ENCODE results near the gene GLIPR2.
"Not testable (repeated sequence)": the region's sequence is repeated elsewhere in the genome, so short reads cannot be mapped to it uniquely, and the experiment has no call there.

GLIPR2 gene

DNA sequence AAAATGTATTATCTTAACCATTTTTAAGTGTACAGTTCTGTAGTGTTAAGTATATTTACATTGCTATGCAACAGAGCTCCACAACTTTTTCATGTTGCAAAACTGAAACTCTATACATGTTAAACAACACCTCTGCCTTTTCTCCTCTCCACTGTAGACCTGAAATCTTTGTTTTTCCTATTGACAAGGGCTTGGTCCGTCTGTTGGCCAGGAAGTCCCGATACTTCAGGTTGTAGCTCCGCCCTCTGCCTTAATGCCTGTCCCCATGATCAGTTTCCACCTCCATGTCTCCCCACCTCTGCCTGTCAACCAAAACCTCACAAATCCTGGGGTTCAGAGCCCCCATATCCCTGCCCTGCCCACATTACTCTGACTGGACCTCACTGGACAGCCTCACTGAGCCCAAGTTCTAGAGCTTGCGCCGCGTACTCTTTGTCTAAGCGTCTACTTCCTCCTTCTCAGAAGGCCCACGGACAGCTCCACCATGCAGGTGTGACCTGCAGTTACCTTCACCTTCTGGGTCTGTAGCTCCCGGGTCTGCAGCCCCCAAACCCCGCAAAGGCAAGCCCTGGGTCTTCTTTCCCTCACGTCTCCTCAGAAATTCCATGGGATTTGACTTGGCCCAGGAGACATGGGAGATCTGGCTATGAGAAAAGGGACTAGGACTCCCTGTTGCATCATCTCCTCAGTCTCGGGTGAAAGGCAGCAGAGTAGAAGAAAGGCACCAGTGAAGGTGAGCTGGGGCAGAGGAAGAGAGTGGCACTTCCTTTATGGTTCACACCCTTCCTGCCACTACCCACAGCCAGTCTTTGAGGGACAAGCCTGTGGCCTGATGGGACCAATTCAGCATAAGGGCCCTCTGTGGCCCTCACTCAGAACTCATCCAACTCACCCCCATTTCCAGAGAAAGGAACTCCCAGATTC is 8.0 kb downstream of the GLIPR2 start:
- DNase-seq (ENCODE audit: low read depth), result no peak

DNA sequence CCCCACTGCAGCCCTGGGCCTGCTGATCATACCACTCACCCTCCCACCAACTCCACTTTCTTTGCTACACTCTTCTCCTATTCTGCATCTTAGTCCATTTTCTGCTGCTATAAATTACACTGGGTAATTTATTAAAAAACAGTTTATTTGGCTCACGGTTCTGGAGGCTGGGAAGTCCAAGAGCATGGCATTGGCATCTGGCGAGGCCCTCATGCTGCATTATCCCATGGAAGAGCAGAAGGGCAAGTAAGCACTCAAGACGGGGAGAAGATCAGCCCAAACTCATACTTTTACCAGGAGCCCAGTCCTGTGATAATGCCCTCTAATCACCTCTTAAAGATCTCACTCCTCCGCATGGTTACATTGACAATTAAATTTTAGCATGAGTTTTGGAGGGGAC is 9.4 kb downstream of the GLIPR2 start:
- DNase-seq (ENCODE audit: low read depth), result no peak

DNA sequence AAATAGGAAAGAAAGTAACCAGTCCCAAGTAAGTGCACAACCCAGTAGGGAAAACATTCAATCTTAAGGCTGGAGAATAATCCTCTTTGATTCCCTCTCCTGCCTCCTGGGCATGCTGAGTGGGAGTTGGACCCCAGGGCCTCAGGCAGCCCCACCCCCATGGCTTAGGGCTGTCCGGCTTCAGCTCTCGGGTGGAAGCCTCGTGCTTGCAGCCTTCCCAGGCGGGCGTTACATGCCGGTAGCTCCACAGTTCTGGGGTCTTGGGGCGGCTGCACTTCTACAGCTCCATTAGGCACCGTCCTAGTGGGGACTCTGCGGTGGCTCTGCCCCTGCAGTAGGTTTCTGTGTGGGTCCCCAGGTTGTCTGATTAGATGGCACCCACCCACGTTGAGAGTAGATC is 10.1 kb downstream of the GLIPR2 start:
- no peak for DNase-seq (ENCODE audit: low read depth)

DNA sequence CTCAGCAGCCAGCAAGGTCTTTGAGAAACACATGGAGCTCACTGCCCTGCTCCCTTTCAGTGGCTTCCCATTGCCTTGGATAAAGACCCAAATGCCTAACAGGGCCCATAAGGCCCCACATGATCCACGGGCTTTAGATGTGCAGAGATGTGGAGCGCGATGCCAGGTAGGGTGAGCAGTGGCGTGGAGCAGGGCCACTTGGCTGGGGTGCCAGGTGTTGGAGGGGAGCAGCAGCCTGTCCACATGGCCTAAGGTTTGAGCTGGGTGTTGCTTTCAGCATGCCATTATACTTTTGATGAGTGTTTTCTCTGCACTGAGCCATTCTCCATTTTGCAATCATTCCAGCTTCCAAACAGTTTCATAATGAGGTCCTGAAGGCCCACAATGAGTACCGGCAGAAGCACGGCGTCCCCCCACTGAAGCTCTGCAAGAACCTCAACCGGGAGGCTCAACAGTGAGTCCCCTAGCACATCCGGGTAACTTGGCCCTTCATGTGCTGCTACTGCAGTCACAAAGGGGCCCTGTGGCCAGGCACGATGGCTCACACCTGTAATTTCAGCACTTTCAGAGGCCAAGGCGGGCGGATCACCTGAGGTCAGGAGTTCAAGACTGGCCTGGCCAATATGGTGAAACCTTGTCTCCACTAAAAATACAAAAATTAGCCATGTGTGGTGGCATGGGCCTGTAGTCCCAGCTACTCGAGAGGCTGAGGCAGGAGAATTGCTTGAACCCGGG is 11.1 kb downstream of the GLIPR2 start:
- DNase-seq (ENCODE audit: low read depth), result no peak

DNA sequence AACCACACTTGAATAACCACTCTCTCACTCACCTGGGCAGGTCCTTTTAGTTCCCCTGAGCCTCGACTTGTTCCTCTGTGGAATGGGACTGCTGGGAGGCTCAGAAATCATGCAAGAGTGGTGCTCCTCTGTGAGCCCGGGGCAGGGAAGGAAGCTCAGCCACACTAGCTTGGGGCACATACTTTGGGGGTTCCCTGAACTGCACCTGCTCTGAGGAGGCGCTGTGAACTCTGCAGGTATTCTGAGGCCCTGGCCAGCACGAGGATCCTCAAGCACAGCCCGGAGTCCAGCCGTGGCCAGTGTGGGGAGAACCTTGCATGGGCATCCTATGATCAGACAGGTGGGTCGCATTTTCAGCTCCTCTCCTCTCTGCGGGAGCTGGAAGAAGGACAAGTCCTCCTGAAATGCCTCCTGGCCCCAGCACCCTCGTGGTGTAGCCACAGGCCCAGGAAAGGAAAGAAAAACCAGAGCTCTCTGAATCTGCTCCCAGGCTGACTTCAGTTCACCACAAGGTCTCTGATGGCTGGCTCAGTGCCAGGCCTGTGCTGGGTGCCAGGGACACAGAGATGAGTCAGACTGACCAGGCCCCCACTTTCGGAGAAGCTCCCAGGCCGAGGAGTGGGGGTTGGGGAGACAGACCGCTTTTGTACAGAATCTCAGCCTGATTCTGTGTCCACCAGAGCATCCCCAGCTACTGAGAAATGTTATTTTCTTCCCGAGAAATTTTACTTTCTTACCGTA is 11.9 kb downstream of the GLIPR2 start:
- peak; percentile 68 for DNase-seq (ENCODE audit: low read depth)

DNA sequence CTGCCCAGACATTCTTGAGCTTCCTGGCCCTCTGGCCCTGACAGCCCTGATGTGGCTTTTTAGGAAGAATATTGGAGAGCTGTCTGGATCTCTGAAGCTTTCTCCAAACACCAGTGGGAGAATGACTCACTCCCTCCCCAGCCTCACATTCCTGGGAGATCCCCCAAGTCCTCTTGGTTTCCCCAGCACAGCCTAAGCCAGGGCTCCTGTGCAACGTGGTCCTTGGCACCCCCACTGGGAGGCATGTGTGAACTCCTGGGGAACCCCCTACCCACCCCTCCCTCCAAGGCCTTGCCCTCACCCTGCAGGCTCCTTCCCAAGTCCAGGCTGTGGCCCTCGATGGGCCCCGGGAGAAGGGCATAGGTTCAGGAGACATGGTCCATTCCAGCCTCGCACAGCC is 12.7 kb downstream of the GLIPR2 start:
- DNase-seq (ENCODE audit: low read depth), result no peak

DNA sequence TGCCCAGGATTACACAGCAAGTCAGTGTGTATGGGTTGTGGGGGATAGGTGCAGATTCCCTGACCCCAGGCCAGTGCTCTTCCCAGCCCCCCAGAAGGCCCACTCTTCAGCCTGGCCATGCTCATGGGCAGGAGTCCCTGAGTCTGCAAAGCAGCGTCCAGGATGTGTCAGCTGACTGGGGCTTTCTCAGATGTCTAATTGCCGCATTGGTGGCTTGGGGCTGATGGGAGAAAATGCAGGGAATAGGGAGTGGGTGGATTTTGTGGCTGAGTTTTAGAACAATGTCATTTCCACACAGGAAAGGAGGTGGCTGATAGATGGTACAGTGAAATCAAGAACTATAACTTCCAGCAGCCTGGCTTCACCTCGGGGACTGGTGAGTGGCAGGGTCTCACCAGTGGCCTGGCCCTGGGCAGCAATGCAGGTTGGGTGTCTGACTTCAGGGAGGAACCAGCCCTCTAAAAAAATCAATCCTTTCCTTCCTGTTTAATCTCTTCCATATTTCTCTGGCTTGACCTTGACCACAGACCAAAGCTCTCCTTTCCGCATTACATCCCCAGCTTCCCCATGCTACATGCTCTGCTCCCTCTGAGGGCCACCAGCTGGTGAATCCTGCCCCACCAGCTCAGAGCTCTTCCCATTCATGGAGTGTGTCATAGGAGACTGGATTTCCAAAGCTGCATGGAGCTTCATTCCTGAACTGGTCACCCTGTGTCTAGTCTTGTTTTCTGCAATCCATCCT is 14.2 kb downstream of the GLIPR2 start:
- DNase-seq (ENCODE audit: low read depth), result no peak

DNA sequence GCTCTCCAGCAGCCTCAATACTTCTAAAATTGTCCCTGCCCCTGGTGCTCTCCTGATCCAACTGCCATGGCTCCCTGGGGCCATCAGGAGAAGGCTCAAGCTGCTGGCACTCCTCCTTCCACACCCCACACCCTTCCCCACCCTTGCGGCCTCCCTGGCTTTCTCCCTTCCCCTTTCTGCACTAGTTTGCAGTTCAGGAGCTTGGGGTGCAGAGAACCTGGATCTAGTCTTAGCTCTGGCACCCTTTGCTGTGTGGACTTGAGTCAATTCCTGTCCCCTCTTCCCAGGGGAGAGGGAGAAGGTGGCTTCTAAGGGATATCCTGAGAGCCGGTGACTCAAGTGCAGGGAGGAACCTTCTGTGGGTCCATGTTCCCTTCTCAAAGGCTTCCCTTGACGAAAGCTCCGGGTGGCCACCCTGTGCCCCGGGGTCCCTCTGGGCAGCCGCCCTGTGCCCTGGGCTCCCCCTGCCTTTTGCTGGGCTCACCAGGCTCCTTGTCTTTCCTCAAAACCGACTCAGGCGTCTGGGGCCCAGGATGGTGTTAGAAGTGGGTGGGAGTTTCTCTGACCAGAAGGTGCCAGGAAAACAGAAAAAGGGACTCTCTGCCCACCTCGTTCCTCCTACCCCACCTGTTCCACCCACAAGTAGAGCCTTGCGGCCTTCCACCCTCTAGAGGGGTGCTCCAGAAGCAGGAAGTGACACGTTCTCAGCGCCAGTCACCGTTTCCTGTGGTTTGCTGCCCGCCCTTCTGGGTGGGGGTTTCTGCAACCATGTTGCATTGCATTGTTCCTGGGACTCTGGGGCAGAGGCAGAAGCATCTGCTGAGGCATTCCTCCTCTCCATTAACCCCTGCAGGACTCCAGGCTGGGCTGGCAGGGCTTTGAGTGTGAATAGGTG is 15.0 kb downstream of the GLIPR2 start:
- DNase-seq (ENCODE audit: low read depth), result peak; percentile 77

DNA sequence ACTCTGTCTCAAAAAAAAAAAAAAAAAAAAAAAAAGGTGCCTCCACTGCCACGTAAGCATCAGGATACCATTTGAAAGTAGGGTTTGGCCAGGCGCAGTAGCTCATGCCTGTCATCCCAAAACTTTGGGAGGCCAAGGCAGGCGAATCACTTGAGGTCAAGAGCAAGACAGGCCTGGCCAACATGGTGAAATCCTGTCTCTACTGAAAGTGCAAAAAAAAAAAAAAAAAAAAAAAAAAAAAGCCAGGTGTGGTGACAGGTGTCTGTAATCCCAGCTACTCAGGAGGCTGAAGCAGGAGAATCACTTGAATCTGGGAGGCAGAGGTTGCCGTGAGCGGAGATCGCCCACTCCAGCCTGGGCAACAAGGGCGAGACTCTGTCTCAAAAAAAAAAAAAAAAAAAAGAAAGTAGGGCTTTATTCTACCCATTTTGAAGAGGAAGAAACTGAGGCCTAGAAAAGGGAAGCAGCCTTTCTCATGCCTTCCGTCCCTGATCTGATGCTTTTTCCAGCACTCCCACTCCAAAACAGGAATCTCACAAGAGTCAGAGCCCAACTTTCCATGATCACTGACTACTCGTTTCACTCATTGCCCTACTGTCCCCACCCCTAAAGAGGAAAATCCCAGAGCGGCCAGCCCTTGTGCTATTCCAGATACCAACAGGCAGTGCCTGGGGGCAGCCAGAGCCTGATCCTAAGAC is 16.4 kb downstream of the GLIPR2 start:
- DNase-seq (ENCODE audit: low read depth), result no peak

DNA sequence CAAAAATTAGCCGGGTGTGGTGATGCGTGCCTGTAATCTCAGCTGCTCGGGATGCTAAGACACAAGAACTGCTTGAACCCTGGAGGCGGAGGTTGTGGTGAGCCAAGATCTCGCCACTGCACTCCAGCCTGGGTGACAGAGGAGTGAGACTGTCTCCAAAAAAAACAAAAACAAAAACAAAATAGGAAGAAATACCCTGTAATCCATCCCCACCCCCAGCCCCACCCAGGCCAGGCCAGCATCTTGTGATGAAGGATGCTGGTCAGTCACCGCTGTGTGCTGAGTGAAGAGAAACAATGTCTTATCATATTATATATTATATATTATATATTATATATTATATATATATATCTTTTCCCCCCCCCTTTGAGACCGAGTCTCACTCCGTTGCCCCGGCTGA is 17.2 kb downstream of the GLIPR2 start:
- DNase-seq (ENCODE audit: low read depth), result no peak

DNA sequence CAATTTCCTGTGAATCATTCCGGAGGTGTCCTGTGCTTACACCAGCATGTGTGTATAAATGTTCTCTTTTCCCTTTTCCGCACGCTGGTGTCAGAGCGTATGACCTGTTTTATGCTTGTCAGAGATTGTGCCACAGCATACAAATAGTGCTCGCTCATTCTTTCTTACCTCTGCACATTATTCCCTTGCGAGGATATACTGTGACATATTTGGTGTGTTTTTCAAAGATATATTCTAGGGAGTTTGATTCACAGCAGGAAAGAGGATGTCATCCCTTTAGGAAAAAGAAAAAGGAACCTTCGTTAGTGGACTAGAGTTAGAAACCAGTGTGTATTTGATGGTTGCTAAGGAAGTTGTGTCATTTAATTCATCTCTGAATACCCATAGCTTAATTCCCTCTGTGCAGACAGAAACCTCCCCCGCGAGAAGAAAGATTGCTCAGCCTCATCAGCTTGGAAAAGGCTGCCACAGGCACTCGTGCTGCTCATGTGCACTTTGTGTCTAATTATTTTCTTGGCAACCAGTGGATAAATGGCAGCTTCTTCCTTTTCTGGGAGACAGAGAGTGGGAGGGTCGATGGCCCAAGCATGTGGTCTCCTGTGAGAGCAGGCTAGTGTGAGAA is 17.9 kb downstream of the GLIPR2 start:
- no peak for DNase-seq (ENCODE audit: low read depth)

DNA sequence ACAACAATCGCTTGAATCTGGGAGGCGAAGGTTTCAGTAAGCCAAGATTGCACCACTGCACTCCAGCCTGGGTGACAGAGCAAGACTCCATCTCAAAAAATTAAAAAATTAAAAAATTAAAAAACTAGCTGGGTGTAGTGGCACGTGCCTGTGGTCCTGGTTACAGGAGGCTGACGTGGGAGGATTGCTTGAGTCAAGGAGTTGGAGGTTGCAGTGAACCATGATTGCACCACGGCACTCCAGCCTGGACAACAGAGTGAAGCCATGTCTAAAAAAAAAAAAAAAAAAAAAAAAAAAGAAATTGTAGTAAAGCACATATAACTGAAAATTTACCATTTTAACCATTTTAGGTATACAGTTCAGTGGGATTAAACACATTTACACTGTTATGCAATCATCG is 19.6 kb downstream of the GLIPR2 start:
- DNase-seq (ENCODE audit: low read depth), result no peak

DNA sequence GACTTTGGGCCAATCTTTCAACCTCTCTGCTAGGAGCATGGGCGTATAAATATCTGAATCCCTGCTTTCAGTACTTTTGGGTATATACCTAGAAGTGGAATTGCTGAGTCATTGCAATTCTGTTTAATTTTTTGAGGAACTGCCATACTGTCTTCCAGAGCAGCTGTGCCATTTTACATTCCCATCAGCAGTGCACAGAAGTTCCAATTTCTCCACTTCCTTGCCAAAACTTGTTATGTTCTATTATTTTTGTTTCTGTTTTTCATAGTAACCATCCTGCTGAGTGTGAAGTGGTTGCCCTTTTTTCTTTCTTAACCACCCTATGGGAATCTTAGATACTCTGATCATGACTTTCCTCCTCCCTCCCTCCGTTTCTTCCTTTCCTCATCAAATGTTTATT is 21.6 kb downstream of the GLIPR2 start:
- DNase-seq (ENCODE audit: low read depth), result no peak

DNA sequence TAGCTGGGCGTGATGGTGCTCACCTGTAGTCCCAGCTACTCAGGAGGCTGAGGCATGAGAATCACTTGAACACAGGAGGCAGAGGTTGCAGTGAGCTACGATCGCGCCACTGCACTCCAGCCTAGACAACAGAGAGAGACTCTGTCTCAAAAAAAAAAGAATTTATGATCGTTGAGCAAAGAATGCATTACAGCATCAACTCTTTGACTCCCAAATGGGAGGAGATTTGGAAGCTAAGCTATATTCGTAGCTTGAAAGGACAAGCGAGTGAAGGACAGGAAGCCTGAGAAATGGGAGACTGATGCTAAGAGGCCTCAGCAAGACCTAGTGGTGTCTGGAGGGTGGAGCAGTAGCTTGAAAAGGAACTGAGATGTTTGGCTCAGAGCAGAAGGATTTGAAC is 22.4 kb downstream of the GLIPR2 start:
- DNase-seq (ENCODE audit: low read depth), result no peak

DNA sequence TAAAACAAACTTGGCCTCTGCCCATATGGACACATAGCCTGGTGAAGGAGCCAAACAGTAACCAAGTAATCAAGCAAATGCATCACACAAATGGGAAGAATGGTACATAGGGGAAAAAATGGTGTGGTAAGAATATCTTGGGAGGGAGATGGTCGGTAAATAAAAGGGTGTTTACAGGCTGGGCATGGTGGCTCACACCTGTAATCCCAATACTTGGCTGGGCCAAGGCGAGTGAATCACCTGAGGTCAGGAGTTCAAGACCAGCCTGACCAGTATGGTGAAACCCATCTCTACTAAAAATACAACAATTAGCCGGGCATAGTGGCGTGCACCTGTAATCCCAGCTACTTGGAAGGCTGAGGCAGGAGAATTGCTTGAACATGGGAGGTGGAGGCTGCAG is 23.0 kb downstream of the GLIPR2 start:
- not testable (repeated sequence) for DNase-seq (ENCODE audit: low read depth)

DNA sequence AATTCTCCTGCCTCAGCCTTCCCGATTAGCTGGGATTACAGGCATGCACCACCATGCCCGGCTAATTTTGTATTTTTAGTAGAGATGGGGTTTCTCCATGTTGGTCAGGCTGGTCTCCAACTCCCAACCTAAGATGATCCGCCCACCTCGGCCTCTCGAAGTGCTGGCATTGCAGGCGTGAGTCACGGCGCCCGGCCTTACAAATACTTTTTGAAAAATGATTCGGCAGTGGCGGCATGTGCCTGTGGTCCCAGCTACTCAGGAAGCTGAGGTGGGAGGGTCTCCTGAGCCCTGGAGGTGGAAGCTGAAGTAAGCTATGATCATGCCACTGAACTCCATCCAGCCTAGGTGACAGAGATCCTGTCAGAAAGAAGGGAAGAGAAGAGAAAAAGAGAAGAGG is 23.6 kb downstream of the GLIPR2 start:
- not testable (repeated sequence) for DNase-seq (ENCODE audit: low read depth)

DNA sequence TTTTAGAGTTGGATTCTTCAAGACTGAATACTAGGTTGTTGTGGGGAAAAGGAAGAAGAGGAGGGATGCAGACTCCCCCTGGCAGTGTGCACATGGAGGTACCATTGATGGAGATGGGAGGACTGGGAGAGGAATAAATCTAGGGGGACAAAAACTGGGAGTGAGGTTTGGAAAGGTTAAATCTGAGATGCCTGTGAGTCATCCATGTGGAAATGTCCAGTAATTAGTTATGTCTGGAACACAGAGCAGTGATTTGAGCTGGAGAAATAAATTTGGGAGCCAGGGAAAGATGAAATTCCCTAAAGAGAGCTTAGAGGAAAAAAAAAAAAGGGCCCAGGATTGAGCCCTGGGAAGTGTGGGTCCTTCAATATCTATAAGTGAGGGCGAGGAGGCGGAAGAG is 24.7 kb downstream of the GLIPR2 start:
- no peak for DNase-seq (ENCODE audit: low read depth)

DNA sequence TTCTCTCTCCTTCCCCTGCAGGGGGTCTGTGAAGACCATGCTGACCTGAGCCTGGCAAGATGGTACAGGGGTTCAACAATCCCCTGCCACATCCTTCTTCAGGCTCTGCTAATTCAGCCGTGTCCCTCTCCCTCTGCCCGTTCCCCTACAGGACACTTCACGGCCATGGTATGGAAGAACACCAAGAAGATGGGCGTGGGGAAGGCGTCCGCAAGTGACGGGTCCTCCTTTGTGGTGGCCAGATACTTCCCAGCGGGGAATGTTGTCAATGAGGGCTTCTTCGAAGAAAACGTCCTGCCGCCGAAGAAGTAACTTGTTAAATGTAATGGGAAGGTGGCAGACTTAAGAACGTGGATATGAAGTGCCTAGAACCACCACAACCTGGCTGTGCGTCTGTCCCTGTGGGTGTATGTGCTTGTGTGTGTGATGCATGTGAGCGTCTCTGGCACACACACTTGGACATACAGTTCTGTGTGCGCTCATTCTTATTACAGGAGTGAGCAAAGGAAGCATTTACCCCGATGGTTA is 25.7 kb downstream of the GLIPR2 start:
- no peak for DNase-seq (ENCODE audit: low read depth)

DNA sequence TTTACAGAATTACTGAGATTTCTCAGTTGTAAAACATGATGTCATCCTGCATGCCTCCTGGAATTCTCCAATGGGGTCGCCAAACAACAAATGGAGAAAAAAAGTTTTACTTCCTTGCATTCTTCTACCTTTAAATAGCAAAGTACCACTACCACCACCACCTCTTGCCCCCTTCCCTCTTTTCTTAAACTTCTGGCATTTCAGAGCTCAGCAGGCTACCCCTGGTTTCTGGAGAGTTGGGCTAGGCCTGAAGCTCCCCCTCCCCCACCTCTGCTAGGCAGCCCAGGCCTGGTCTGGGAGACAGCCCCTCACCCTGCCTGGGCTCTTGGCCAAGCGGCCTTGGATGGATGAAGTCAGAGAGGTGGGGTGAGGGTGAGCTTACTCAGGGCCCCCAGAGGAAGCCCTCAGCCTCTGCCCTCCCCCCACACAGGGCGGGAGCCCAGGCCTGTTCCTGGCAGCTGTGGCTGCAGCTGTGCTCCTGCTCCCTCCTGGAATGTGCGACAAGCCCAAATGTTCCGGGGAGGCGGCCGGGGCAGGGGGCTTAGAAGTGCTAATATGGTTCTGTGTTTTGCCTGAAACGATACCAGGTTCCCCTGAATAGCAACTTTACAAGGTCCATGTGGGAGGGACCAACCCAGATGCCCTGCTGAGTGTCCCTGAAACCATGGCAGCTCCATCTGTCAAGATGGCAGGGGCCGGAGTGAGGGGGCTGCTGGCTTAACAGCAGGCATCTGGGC is 26.7 kb downstream of the GLIPR2 start:
- DNase-seq (ENCODE audit: low read depth), result no peak
